NCI-H2196 (cell line): ENCODE data around the gene GPR15LG.

Source experiments
- DNase-seq: peaks from one replicate; lab custom pipeline; 2025; ENCODE audit not compliant: unreplicated experiment; lab: John Stamatoyannopoulos, UW

Gene GPR15LG

GRCh38 chr10:84193327-84193726 is 19.7 kb downstream of the GPR15LG start:
- no peak for DNase-seq

- no peak for DNase-seq
These were observed 20.3 kb downstream of the GPR15LG start for GRCh38 chr10:84193846-84194423.

- peak; percentile 44 for DNase-seq
These were observed 20.9 kb downstream of the GPR15LG start, which contains the start of gene CDHR1 for GRCh38 chr10:84194424-84195043. Gene CDHR1 (plus strand): TSS chr10:84194537. CDS start chr10:84194761, 224 bp downstream.

- DNase-seq = no peak
These were observed 21.6 kb downstream of the GPR15LG start for GRCh38 chr10:84195044-84195830.

GRCh38 chr10:84196083-84196482 is 22.5 kb downstream of the GPR15LG start:
- DNase-seq = peak; percentile 69

- peak; percentile 1 for DNase-seq
These were observed 23.3 kb downstream of the GPR15LG start for GRCh38 chr10:84196941-84197340.

- DNase-seq = no peak
These were observed 24.0 kb downstream of the GPR15LG start for GRCh38 chr10:84197643-84198042.

- no peak for DNase-seq
These were observed 24.8 kb downstream of the GPR15LG start for GRCh38 chr10:84198206-84198915.

GRCh38 chr10:84200537-84201243 is 27.1 kb downstream of the GPR15LG start:
- DNase-seq = no peak

GRCh38 chr10:84201244-84201606 is 27.6 kb downstream of the GPR15LG start:
- no peak for DNase-seq

- DNase-seq = no peak
These were observed 28.1 kb downstream of the GPR15LG start for GRCh38 chr10:84201682-84202081.

GRCh38 chr10:84202349-84202748 is 28.7 kb downstream of the GPR15LG start:
- no peak for DNase-seq

- DNase-seq = no peak
These were observed 30.5 kb downstream of the GPR15LG start for GRCh38 chr10:84204122-84204521.

- DNase-seq = no peak
These were observed 31.0 kb downstream of the GPR15LG start for GRCh38 chr10:84204610-84205009.

- peak; percentile 33 for DNase-seq
These were observed 31.6 kb downstream of the GPR15LG start for GRCh38 chr10:84205049-84205852.

- no peak for DNase-seq
These were observed 32.4 kb downstream of the GPR15LG start for GRCh38 chr10:84205853-84206525.

- no peak for DNase-seq
These were observed 34.4 kb downstream of the GPR15LG start for GRCh38 chr10:84208023-84208422.

- DNase-seq = no peak
These were observed 38.0 kb downstream of the GPR15LG start for GRCh38 chr10:84211566-84211965.

GRCh38 chr10:84212014-84212413 is 38.4 kb downstream of the GPR15LG start:
- no peak for DNase-seq

GRCh38 chr10:84213076-84213475 is 39.5 kb downstream of the GPR15LG start:
- DNase-seq = no peak
